ENCODE measurements around the gene CAPN11.
A peak's percentile ranks its signal among the peaks of the same experiment; 100 is the strongest.

Gene CAPN11

GRCh38 chr6:44152109-44152461, 6.5 kb upstream of the CAPN11 start:
- intact Hi-C loops (cut with DNase I): loop anchor here (1.0 kb wide), 1 partner anchor 56 kb away; no protein-coding TSS in a partner anchor
- DNase-seq: no peak

DNA sequence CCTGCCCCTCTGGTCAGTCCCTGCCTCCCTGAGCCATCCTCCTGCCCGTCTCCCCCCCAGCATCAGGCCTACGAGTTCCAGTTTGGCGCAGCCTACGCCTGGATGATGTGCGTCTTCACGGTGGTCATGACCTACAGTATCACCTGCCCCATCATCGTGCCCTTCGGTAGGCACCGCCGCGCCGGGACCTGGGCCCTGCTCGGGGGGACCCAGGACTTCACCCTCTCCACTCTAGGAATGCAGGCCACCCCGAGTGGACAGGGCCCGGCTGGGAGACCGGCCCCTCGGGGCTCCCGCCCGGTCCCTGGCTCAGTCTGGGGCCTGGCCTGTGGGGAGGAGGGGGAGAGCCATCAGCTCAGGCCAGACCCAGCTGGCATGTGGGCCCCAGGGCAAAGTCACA, 6.1 kb upstream of the CAPN11 start:
- no peak for DNase-seq
- intact Hi-C loops (cut with DNase I): loop anchor here (1.0 kb wide), 1 partner anchor 56 kb away; no protein-coding TSS in a partner anchor

DNA sequence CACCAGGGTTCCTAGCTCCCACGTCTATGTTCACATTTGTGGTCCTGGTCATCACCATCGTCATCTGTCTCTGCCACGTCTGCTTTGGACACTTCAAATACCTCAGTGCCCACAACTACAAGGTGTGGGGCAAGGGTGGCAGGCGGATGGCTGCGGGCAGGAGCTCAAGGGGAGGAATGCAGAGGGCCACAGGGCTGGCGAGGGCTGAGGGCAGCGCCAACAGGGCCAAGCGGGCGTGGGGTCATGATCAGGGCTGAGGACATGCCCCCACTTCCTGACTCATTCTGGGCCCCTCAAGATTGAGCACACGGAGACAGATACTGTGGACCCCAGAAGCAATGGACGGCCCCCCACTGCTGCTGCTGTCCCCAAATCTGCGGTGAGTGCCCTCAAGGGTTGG, 4.6 kb upstream of the CAPN11 start:
- intact Hi-C loops (cut with DNase I): no loop called here
- no peak for DNase-seq

DNA sequence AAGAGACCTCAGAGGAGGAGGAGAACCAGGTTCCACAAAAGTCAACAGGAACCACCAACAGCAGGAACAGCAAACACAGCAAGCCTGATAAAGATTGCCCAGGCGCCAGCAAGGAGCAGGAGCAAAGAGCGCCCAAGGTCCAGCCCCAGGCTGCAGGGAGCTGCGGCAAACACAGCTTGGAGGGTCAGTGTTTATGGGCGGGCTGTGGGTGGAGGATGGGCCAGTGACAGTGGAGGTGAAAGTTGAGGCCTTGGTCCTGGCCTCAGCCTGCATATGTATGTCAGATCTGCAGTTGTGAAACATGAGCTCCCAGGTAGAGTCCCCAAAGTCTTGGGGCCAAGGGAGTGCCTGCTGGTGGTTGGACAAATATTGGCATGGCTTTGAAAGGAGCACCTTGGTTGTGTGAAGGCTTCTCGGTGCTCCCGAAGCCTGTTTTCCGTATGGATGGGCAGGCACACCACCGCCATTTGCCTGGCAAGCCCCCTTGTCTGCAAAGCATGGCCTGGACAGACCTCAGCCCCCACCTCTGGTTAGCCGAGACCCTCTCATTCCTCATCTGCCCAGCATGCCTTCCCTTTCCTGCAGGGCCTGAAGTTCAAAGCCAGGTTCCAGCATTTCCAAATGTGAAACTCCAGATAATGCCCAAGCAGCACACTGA, 2.0 kb upstream of the CAPN11 start:
- intact Hi-C loops (cut with DNase I): no loop called here
- DNase-seq: no peak

DNA sequence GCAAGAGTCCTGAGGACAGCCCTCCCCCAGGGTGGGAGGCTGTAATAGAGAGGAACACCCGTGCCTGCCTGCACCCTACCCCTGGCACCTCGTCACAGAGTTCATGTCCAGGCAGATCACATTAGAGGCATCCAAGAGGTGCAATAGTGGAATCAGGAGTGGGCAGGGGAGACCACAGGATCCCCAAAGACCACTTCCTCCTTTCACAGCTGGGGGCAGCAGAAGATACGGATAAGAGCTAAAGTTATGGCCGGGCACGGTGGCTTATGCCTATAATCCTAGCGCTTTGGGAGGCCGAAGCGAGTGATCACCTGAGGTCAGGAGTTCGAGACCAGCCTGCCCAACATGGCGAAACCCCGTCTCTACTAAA, 1.5 kb upstream of the CAPN11 start:
- DNase-seq: no peak
- intact Hi-C loops (cut with DNase I): no loop called here

- no peak for DNase-seq
- intact Hi-C loops (cut with DNase I): no loop called here
These were observed 3.3 kb downstream of the CAPN11 start for GRCh38 chr6:44161997-44162338.

DNA sequence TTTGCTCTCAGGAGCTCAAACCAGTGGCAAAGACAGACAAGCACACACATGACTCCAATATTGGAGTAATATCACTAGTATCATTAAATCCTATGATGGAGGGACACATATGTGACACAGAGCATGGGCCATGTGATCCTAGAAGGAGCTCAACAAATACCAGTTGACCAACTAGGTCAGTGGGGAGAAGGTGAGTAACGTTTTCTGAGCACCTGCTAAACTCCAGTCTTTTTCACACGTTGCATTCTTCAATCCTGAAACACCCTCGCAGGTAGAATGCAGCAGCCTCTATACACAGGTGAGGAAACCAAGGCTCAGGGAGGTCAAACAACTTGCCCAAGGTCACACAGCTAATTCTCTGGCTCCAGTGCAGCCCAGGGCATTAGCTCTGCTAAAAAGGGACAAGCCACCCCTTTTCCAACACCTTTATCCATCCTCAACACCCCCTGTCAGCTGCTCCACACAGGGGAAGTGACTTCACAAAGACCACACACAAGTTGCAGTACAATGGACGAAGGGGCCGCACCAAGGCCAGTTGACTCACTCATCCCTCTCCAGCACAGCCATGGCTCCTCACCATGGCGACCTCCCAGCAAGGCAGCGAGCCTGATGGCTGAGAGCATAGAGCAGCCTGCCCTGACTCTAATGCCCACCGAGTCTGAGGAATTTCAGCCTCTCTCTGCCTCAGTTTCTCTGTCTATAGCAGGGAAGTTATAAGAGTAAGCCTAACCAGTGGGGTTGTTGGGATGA, 4.4 kb downstream of the CAPN11 start:
- no peak for DNase-seq
- intact Hi-C loops (cut with DNase I): no loop called here

GRCh38 chr6:44166116-44166515, 7.5 kb downstream of the CAPN11 start:
- DNase-seq: peak in 3 of 10 donors; percentile 21 to 60 (median 39)
- intact Hi-C loops (cut with DNase I): no loop called here

DNA sequence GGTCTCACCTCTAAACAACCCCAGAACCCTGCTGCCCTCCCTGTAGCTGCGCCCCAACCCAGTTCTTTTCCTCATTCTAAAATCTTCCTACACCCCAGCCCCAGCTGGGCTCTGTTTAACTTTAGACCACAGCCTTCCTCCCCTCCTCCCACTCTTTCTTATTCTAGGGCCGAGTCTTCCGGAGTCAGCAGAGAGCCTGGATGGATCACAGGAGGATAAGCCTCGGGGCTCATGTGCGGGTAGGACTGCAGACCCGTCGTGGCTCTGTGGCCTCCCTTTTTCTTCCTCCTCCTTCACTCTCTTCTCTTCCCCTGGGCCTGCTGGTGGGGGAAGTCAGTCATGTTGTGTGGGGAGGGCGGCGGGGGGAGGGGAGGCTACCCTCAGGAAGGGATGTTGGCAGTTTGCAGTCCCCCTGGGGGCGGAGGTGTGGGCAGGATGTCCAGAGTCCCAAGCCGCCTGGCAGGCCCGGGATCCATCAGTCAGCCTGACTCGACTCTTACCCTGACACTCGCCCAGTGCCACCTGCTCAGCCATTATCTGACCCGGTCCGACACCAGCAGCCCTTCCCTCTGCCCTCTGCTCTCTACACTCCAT, 8.1 kb downstream of the CAPN11 start:
- intact Hi-C loops (cut with DNase I): no loop called here
- DNase-seq: peak in 1 of 10 donors; percentile 76

DNA sequence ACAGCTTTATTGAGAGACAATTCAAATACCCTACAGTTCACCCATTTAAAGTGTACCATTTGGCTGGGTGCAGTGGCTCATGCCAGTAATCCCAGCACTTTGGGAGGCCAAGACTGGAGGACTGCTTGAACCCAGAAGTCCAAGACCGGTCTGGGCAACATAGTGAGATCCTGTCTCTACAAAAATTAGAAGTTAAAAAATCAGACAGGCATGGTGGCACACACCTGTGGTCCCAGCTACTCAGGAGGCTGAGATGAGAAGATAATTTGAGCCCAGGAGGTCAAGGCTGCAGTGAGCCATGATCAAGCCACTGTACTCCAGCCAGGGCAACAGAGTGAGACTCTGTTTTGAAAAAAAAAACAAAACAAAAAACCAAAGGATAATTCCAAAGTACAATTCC, 8.9 kb downstream of the CAPN11 start:
- intact Hi-C loops (cut with DNase I): no loop called here
- DNase-seq: no peak

DNA sequence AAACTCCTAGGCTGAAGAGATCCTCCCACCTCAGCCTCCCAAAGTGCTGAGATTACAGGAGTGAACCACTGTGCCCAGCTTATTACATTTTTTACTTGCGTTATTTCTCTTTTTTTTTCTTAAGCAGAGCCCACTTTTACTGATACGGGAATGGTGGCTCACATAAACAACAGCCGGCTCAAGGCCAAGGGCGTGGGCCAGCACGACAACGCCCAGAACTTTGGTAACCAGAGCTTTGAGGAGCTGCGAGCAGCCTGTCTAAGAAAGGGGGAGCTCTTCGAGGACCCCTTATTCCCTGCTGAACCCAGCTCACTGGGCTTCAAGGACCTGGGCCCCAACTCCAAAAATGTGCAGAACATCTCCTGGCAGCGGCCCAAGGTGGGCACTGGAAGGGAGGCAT, 10.5 kb downstream of the CAPN11 start:
- intact Hi-C loops (cut with DNase I): no loop called here
- peak in 1 of 10 donors; percentile 49 for DNase-seq

DNA sequence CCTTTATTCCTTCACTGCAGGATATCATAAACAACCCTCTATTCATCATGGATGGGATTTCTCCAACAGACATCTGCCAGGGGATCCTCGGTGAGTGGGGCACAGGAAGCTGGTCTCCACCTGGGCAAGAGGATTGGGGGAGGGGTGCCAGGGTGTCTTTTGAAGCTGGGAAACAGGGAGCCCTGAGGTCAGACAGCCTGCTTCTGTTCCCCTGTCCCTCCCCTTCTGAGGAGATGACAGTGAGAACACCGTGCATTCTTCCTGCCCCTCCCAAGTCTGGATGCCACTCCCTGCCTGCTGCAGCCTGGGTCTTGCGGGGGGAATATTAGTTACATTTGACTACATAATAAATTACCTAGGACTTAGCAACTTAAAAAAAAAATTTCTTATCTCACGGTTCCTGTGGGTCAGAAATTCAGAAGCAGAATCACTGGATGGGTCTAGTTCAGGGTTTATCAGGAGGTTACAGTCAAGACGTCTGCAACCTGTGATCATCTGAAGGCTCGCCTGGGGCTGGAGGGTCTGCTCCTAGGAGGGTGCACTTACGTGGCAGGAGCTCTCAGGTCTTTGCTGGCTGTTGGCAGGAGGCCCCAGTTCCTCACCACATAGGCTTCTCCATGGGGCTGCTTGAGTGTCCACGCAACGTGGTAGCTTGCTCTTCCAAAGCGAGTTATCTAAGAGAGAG, 11.4 kb downstream of the CAPN11 start:
- DNase-seq: peak in 1 of 10 donors; percentile 14

GRCh38 chr6:44171899-44172546, 13.4 kb downstream of the CAPN11 start:
- intact Hi-C loops (cut with DNase I): loop anchor here (1.0 kb wide), 3 partner anchors 62 to 166 kb away; no protein-coding TSS in a partner anchor
- DNase-seq: no peak

More for the DNA sequence above, 11.4 kb downstream of the CAPN11 start:
- intact Hi-C loops (cut with DNase I): no loop called here

DNA sequence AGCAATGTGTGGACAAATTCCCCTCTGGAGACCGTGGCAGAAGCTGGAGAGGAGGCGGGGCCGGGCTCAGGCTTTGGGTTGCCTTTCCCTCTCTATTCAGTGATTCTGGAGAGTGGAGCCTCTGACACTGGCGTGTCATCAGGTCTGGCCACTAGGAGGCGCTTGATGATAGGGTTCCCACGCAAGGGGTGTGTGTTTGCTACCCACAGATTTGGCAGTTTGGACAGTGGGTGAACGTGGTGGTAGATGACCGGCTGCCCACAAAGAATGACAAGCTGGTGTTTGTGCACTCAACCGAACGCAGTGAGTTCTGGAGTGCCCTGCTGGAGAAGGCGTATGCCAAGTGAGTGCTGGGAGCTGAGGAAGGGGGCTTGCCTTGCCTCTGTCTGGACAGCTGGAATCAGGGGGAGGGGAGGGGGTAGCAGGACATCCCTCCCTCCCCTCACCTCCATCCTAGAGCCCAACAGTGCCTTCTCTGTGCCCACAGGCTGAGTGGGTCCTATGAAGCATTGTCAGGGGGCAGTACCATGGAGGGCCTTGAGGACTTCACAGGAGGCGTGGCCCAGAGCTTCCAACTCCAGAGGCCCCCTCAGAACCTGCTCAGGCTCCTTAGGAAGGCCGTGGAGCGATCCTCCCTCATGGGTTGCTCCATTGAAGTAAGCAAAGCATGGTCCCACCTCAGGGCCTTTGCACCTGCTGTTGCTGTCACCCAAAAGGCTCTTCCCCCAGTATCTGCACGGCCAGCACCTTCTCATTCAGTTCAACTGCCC, 14.3 kb downstream of the CAPN11 start:
- intact Hi-C loops (cut with DNase I): loop anchor here (1.0 kb wide), 3 partner anchors 61 to 165 kb away; no protein-coding TSS in a partner anchor
- DNase-seq: peak; percentile 65 to 97 (median 85)

DNA sequence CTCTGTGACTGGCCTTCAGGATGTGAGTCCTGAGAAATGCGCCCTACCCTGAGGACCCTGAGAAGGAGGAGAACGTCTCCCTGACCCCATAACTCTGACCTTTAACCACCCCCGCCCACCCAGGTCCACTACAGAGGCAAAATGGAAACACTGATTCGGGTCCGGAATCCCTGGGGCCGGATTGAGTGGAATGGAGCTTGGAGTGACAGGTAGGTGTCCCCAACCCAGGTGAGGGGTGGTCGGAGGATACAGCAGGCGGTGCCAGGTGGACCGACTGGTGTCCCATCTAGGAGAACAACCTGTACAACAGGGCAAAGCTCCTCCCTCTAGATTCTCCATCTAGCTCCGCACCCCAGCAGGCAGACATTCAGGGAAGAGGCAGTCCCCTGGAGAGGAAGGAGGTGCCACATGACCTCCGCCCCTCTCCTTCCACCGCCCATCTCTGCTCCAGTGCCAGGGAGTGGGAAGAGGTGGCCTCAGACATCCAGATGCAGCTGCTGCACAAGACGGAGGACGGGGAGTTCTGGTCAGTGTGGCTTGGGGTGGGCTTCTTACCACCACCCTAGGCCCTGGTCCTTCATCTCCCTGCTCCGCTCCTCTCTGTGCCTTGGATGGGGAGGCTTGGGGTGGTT, 17.6 kb downstream of the CAPN11 start:
- DNase-seq: peak in 2 of 10 donors; percentile 36 to 62
- intact Hi-C loops (cut with DNase I): no loop called here

DNA sequence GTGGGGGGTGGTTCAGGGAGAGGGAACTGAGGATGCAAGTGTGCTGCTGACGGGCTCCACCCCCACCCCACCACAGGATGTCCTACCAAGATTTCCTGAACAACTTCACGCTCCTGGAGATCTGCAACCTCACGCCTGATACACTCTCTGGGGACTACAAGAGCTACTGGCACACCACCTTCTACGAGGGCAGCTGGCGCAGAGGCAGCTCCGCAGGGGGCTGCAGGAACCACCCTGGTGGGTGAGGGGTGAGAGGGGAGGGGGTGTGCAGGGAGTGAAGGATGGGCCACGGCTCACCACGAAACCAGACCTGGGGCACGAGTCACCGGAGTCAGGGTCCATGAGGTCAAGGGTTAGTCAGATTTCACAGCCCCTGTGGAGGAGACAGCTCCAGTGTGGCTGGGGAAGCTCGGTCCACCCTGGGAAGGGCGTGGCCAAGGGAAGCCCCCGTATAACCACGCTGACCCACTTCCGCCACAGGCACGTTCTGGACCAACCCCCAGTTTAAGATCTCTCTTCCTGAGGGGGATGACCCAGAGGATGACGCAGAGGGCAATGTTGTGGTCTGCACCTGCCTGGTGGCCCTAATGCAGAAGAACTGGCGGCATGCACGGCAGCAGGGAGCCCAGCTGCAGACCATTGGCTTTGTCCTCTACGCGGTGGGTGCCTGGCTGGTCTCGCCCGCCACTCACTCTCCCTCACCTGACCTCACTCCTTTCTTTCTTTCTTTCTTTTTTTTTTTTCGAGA, 18.3 kb downstream of the CAPN11 start:
- intact Hi-C loops (cut with DNase I): no loop called here
- DNase-seq: peak in 2 of 10 donors; percentile 58 to 63

- intact Hi-C loops (cut with DNase I): no loop called here
- peak in 1 of 10 donors; percentile 71 for DNase-seq
These were observed 19.2 kb downstream of the CAPN11 start for GRCh38 chr6:44177691-44178423.

All from posterior cingulate gyrus (tissue), 11 donors.